HG03575 (cell line): ENCODE results near the gene PCNT.
"Not testable (repeated sequence)": the region's sequence is repeated elsewhere in the genome, so short reads cannot be mapped to it uniquely, and the experiment has no call there.

Experiments used
- ATAC-seq: cut with Tn5 transposase; IDR thresholded peaks from one replicate; pipeline ENCODE4 v1.9.1; 2021; ENCODE audit not compliant: unreplicated experiment, insufficient number of reproducible peaks, low FRiP score; ENCODE audit errors: extremely low read depth

The PCNT gene

GRCh38 chr21:46431448-46431847 is 107.5 kb downstream of the PCNT start:
- ATAC-seq = no peak

DNA sequence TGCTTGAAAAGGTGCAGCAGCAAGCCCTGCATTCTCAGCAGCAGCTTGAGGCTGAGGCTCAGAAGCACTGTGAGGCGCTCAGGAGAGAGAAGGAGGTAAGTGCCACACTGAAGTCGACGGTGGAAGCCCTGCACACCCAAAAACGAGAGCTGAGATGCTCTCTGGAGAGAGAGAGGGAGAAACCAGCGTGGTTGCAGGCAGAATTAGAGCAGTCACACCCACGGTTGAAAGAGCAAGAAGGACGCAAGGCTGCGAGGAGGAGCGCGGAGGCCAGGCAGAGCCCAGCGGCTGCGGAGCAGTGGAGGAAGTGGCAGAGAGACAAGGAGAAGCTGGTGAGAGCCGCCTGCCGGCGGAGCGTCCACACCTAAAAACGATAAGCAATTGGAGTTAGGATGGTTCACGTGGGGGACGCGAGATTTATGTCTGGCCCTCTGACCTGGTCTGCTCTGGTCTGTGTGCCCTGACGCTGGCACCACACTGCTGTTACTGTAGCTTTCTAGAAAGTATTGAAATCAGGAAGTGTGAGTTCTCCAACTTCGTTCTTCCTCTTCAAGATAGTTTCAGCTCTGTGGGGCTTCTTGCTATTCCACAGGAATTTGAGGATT is 108.0 kb downstream of the PCNT start:
- no peak for ATAC-seq

DNA sequence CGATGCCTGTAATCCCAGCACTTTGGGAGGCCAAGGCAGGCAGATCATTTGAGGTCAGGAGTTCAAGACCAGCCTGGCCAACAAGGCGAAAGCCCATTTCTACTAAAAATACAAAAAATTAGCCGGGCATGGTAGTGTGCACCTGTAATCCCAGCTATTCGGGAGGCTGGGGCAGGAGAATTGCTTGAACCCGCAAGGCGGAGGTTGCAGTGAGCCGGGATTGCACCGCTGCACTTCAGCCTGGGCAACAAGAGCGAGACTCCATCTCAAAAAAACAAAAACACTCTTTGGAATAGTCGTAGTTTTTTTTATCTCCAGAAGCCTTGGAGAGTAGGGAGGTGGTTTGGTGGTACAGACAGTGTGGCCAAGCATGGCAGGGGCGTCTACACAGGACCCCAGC is 109.2 kb downstream of the PCNT start:
- ATAC-seq = not testable (repeated sequence)

DNA sequence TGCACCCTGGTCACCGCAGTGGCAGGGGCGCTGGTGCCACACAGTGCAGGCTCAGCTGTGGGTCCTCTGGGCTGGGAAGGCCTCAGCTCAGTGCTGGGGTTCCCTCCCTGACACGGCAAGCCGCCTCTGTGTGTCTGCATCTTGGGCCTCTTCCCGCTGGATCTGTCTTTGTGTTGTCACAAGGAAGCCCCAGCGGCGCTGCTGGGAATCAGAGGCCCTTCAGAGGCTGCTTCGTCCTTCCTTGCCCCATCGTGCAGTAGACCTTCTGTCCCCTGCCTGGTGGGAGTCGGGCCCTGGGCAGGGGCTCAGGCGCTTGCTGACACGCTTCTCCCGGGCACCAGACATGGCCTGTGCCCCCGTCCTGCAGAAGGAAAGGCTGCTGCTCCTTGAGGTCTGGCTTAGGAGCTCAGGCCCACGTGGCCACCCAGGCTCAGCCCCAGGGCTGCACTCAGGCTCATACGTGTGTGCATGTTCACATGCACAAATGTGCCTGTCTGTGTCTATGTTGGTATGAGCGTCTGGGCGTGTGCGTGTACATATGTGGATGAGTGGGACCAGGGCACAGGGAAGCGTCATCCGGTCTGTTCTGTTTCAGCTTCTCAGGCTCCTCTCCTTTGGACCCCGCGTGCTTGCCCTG is 110.5 kb downstream of the PCNT start:
- no peak for ATAC-seq

- no peak for ATAC-seq
Measured at GRCh38 chr21:46435786-46436227, 111.9 kb downstream of the PCNT start.

- ATAC-seq = no peak
Measured at GRCh38 chr21:46436621-46437020, 112.7 kb downstream of the PCNT start.

DNA sequence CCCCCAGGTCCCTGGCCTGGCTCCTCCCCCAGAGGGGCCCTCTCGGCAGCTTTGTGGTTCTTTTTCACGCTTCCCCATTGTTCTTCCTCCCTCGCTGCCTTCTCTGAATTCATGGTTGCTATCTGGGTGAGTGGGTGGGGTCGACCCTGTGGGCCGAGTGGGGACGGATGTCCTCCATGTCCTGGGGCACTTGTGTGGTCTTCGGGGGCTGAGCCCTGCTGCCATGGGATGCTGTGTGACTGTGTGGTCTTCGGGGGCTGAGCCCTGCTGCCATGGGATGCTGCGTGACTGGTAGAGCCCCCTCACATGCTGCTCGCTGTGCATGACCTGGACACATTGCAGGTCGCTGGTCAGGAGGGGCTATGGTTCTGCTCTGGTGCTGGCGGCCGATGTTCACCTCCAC is 113.1 kb downstream of the PCNT start:
- no peak for ATAC-seq

GRCh38 chr21:46437511-46437910 is 113.6 kb downstream of the PCNT start:
- ATAC-seq = no peak

DNA sequence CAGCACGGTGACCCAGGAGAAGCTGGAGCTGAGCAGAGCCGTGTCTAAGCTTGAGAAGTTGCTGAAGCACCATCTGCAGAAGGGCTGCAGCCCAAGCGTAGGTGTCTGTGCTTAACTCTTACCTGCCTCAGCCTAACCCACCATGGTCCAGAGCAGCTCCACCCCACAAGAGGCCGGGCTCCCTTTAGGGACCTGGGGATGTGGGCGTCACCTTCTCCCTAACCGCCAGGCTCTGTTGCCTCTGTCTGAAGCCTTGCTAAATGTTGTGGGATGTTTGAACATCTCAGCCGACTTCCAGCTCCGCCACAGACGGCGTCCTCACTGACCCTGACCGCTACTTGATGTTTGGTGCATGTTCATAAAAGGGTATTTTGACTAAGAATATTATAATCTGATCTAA is 114.3 kb downstream of the PCNT start:
- no peak for ATAC-seq

GRCh38 chr21:46439906-46440305 is 116.0 kb downstream of the PCNT start:
- no peak for ATAC-seq

- no peak for ATAC-seq
Measured at GRCh38 chr21:46441331-46441730, 117.4 kb downstream of the PCNT start.

GRCh38 chr21:46441961-46442498 is 118.1 kb downstream of the PCNT start:
- no peak for ATAC-seq

GRCh38 chr21:46442938-46443337 is 119.0 kb downstream of the PCNT start:
- ATAC-seq = no peak

- ATAC-seq = no peak
Measured at GRCh38 chr21:46443910-46444309, 120.0 kb downstream of the PCNT start.

- no peak for ATAC-seq
Measured at GRCh38 chr21:46448108-46448507, 124.2 kb downstream of the PCNT start.

GRCh38 chr21:46448855-46449254 is 124.9 kb downstream of the PCNT start:
- ATAC-seq = not testable (repeated sequence)

DNA sequence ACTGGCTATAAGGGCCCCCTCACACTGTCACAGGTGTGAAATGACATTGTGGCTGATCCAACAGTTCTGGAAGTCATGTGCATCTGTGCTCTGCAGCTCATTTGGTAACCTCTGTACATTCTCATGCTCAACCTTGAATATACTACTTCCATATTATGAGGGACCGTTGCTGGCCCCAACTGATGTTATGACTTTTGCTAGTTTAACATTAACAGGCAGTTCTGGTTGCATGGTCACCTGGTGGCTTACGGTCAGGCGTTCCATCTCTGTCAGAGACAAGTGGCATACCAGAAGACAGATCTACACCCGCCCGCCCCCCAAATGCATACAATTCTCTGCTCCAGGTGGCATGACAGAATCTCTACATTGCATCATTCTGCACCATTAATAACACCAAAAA is 128.8 kb downstream of the PCNT start:
- ATAC-seq = no peak

GRCh38 chr21:46454142-46454541 is 130.2 kb downstream of the PCNT start:
- no peak for ATAC-seq

DNA sequence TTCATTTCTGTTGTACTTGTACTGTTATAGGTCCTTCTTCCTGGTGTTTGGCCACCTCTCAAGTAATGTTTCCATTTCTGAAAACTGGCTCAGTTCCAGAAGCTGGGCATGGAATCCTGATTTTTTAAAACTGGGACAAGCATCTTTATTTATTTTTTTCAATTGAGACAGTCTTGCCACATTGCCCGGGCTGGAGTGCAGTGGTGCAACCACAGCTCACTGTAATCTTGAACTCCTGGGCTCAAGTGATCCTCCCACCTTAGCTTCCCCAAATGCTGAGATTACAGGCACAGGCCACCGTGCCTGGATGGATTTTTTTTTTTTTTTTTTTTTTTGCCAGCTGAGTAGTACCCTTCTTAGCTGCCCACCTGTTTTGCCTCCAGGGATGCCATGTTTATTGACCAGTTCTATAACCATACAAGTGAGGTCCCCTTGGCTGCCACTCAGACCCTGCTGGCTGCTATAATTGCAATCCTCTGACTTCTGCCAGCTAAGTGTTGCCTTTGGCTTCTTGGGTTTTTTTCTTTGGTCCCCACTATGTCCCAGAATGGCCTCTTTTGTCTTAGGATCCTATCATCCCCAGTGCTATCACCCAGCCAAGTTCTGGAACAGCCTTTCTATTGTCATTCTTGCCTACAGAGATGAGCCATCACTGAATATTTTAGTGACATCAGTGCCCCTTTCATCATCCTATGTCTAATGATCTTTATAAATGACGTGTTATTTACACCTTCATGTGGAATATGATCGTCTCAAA is 130.9 kb downstream of the PCNT start:
- ATAC-seq = no peak
